ENCODE results near the gene DTWD2.

The DTWD2 gene

GRCh38 chr5:118946138-118946800 lies 42.1 kb downstream of the DTWD2 start:
- Histone ChIP-seq H3K36me3 (ENCODE audit: insufficient read depth, low read length) (no peaks in the 10 kb centered on the region), H2AFZ (ENCODE audit: low read length) (no peak overlapping the region), H3K4me3 (ENCODE audit: low read length, poor library complexity, severe bottlenecking) (no peak overlapping the region), H3K79me2 (ENCODE audit: insufficient read depth, low read length) (no peaks in the 10 kb centered on the region), H3K4me1 (ENCODE audit: insufficient read depth, low read length, poor library complexity, severe bottlenecking) (no peaks in the 10 kb centered on the region), H3K27me3 (ENCODE audit: insufficient read depth, low read length, poor library complexity, severe bottlenecking) (no peaks in the 10 kb centered on the region), H3K9me2 (replicated peaks; ENCODE audit: low read depth, low read length) (no peaks in the 10 kb centered on the region), H4K20me1 (ENCODE audit: insufficient read depth, low read length, poor library complexity, severe bottlenecking) (no peaks in the 10 kb centered on the region), H3F3A (ENCODE audit: low read depth) (no peaks in the 10 kb centered on the region), H3K4me2 (ENCODE audit: low read depth, low read length, poor library complexity, severe bottlenecking) (no peak overlapping the region), H3K9ac (ENCODE audit: low read depth, low read length, poor library complexity, severe bottlenecking) (no peak overlapping the region), H3K9me3 (ENCODE audit: insufficient read depth, low read depth, low read length) (no peaks in the 10 kb centered on the region)
- TF ChIP-seq CTCF (conservative IDR thresholded peaks at IDR 0.05; ENCODE audit: low read length) (no peak), EZH2phosphoT487 (IDR thresholded peaks at IDR 0.05; ENCODE audit: borderline replicate concordance) (no peak)

- Histone ChIP-seq H3K79me2 (ENCODE audit: insufficient read depth, low read length) (no peaks in the 10 kb centered on the region), H3K4me2 (ENCODE audit: low read depth, low read length, poor library complexity, severe bottlenecking) (no peak overlapping the region), H3F3A (ENCODE audit: low read depth) (no peaks in the 10 kb centered on the region), H3K9me2 (replicated peaks; ENCODE audit: low read depth, low read length) (no peaks in the 10 kb centered on the region), H3K4me1 (ENCODE audit: insufficient read depth, low read length, poor library complexity, severe bottlenecking) (no peaks in the 10 kb centered on the region), H3K36me3 (ENCODE audit: insufficient read depth, low read length) (no peaks in the 10 kb centered on the region), H2AFZ (ENCODE audit: low read length) (no peak overlapping the region), H4K20me1 (ENCODE audit: insufficient read depth, low read length, poor library complexity, severe bottlenecking) (no peaks in the 10 kb centered on the region), H3K27me3 (ENCODE audit: insufficient read depth, low read length, poor library complexity, severe bottlenecking) (no peaks in the 10 kb centered on the region), H3K4me3 (ENCODE audit: low read length, poor library complexity, severe bottlenecking) (no peak overlapping the region), H3K9ac (ENCODE audit: low read depth, low read length, poor library complexity, severe bottlenecking) (no peak overlapping the region), H3K9me3 (ENCODE audit: insufficient read depth, low read depth, low read length) (no peaks in the 10 kb centered on the region)
- TF ChIP-seq CTCF (conservative IDR thresholded peaks at IDR 0.05; ENCODE audit: low read length) (no peak), EZH2phosphoT487 (IDR thresholded peaks at IDR 0.05; ENCODE audit: borderline replicate concordance) (no peak)
Measured at GRCh38 chr5:118937393-118938061, 50.8 kb downstream of the DTWD2 start.

- Histone ChIP-seq H3K9me2 (replicated peaks; ENCODE audit: low read depth, low read length) (no peaks in the 10 kb centered on the region), H3K79me2 (ENCODE audit: insufficient read depth, low read length) (no peaks in the 10 kb centered on the region), H3F3A (ENCODE audit: low read depth) (no peaks in the 10 kb centered on the region), H3K27me3 (ENCODE audit: insufficient read depth, low read length, poor library complexity, severe bottlenecking) (no peaks in the 10 kb centered on the region), H3K4me3 (ENCODE audit: low read length, poor library complexity, severe bottlenecking) (no peak overlapping the region), H3K36me3 (ENCODE audit: insufficient read depth, low read length) (no peaks in the 10 kb centered on the region), H3K9me3 (ENCODE audit: insufficient read depth, low read depth, low read length) (no peaks in the 10 kb centered on the region), H3K4me1 (ENCODE audit: insufficient read depth, low read length, poor library complexity, severe bottlenecking) (no peaks in the 10 kb centered on the region), H3K9ac (ENCODE audit: low read depth, low read length, poor library complexity, severe bottlenecking) (no peak overlapping the region), H3K4me2 (ENCODE audit: low read depth, low read length, poor library complexity, severe bottlenecking) (no peak overlapping the region), H2AFZ (ENCODE audit: low read length) (no peak overlapping the region), H4K20me1 (ENCODE audit: insufficient read depth, low read length, poor library complexity, severe bottlenecking) (no peaks in the 10 kb centered on the region)
- TF ChIP-seq CTCF (conservative IDR thresholded peaks at IDR 0.05; ENCODE audit: low read length): no peak
- no peak for TF ChIP-seq EZH2phosphoT487 (IDR thresholded peaks at IDR 0.05; ENCODE audit: borderline replicate concordance)
Measured at GRCh38 chr5:118933703-118934102, 54.6 kb downstream of the DTWD2 start.
